Measurements from ENCODE around the gene PPP2R2D. TPM values are rescaled to one million over a fixed set of nuclear protein-coding genes. Genes with fewer than 3 reads are reported as not detected.

PPP2R2D gene
- total RNA-seq, 2 donors from 2014 or later: 43.1 to 52.4 TPM

GRCh38 chr10:131928248-131929095 is 27.7 kb downstream of the PPP2R2D start:
- no peak overlapping the region for H3K4me3 ChIP-seq
- no peaks in the 10 kb centered on the region for H3K27me3 ChIP-seq
- no peaks in the 10 kb centered on the region for H3K36me3 ChIP-seq (replicated peaks in 1 of 2; ENCODE audit: insufficient read depth in 1 of 2, low read depth in 2 of 2)
- 70 to 81% methylated on average over 16 to 18 of the region's 18 CpGs for whole genome bisulfite sequencing, 2 donors
- no peak for ATAC-seq
- no peak for DNase-seq
- intact Hi-C loops (cut with DNase I): no loop called here
- no peaks in the 10 kb centered on the region for H3K9me3 ChIP-seq
- TF ChIP-seq CTCF (IDR thresholded peaks at IDR 0.05): no peak
- no peak for TF ChIP-seq POLR2A (IDR thresholded peaks at IDR 0.05)
- peak overlapping the region in 2 of 4 donors; percentile 2 for H3K27ac ChIP-seq
- H3K4me1 ChIP-seq: peaks cover 68% of the 10 kb centered on the region

- H3K27ac ChIP-seq: no peak overlapping the region
- H3K27me3 ChIP-seq: no peaks in the 10 kb centered on the region
- WGBS, 2 donors: 74 to 75% methylated on average over 21 to 23 of the region's 23 CpGs
- no peak overlapping the region for H3K4me3 ChIP-seq
- intact Hi-C loops (cut with DNase I): no loop called here
- no peaks in the 10 kb centered on the region for H3K36me3 ChIP-seq (replicated peaks in 1 of 2; ENCODE audit: insufficient read depth in 1 of 2, low read depth in 2 of 2)
- TF ChIP-seq CTCF (IDR thresholded peaks at IDR 0.05): no peak
- no peak for TF ChIP-seq POLR2A (IDR thresholded peaks at IDR 0.05)
- ATAC-seq (peak; percentile 37), DNase-seq (peak in 1 of 4 donors; percentile 32)
- peaks cover 68% of the 10 kb centered on the region for H3K4me1 ChIP-seq
- no peaks in the 10 kb centered on the region for H3K9me3 ChIP-seq
Measured at GRCh38 chr10:131929122-131929845, 28.5 kb downstream of the PPP2R2D start.

GRCh38 chr10:131930150-131930549 is 29.3 kb downstream of the PPP2R2D start:
- WGBS, 2 donors: 44 to 50% methylated on average over 4 of the region's 4 CpGs
- Histone ChIP-seq H3K27ac (no peak overlapping the region), H3K9me3 (no peaks in the 10 kb centered on the region), H3K4me1 (peaks cover 65% of the 10 kb centered on the region), H3K36me3 (replicated peaks in 1 of 2; ENCODE audit: insufficient read depth in 1 of 2, low read depth in 2 of 2) (no peaks in the 10 kb centered on the region), H3K27me3 (no peaks in the 10 kb centered on the region), H3K4me3 (no peak overlapping the region)
- DNase-seq (no peak), ATAC-seq (no peak)
- intact Hi-C loops (cut with DNase I): no loop called here
- TF ChIP-seq CTCF (IDR thresholded peaks at IDR 0.05) (no peak), POLR2A (IDR thresholded peaks at IDR 0.05) (no peak)

GRCh38 chr10:131930586-131931330 is 29.9 kb downstream of the PPP2R2D start:
- Histone ChIP-seq H3K27me3 (no peaks in the 10 kb centered on the region), H3K4me1 (peaks cover 65% of the 10 kb centered on the region), H3K27ac (no peak overlapping the region), H3K4me3 (no peak overlapping the region), H3K9me3 (no peaks in the 10 kb centered on the region), H3K36me3 (replicated peaks in 1 of 2; ENCODE audit: insufficient read depth in 1 of 2, low read depth in 2 of 2) (no peaks in the 10 kb centered on the region)
- no peak for ATAC-seq
- TF ChIP-seq CTCF (IDR thresholded peaks at IDR 0.05) (no peak), POLR2A (IDR thresholded peaks at IDR 0.05) (no peak)
- 93 to 95% methylated on average over 16 of the region's 16 CpGs for WGBS, 2 donors
- DNase-seq: no peak
- intact Hi-C loops (cut with DNase I): no loop called here

Data from body of pancreas (tissue), 4 donors.